Thoracic aorta (tissue), 2 donors: ENCODE measurements around the gene CD72. TPM values are rescaled to one million over a fixed set of nuclear protein-coding genes. Genes with fewer than 3 reads are reported as not detected.

Experiments
- ATAC-seq: fragments of 150-250 bp; one replicate; pipeline ENCODE4 v1.8.0; 2017; ENCODE audit warnings: low read depth; ENCODE audit not compliant: insufficient number of reproducible peaks, low FRiP score
- DNase-seq: peaks from one replicate; pipeline ENCODE4 v3.0.0-alpha.2; 2020; ENCODE audit warnings: low spot score
- H3K27ac ChIP-seq, 2 donors: fragments of 200-600 bp; sonication (generic); 1 replicate in 1 of 2; 2 replicates in 1 of 2; pipeline ENCODE4 v1.5.1; 2016; ENCODE audit warnings: mild to moderate bottlenecking in 2 of 2, moderate library complexity in 2 of 2
- H3K27me3 ChIP-seq: fragments of 200-600 bp; sonication (generic); replicated peaks from 2 replicates; pipeline ENCODE4 v1.6.0; 2016; ENCODE audit warnings: mild to moderate bottlenecking; ENCODE audit not compliant: insufficient read depth
- H3K36me3 ChIP-seq: fragments of 200-600 bp; sonication (generic); one replicate; pipeline ENCODE4 v1.5.1; 2016
- H3K4me1 ChIP-seq, 2 donors: fragments of 200-600 bp; sonication (generic); 1 replicate in 1 of 2; 2 replicates in 1 of 2; pipeline versions ENCODE4 v1.5.1 to v1.6.0; 2016; ENCODE audit warnings: low read depth in 2 of 2, mild to moderate bottlenecking in 1 of 2; ENCODE audit not compliant: control insufficient read depth in 1 of 2
- H3K4me3 ChIP-seq: fragments of 200-600 bp; sonication (generic); 2 replicates; pipeline ENCODE4 v1.5.1; 2016; ENCODE audit warnings: mild to moderate bottlenecking
- H3K9me3 ChIP-seq: fragments of 200-600 bp; sonication (generic); 2 replicates; pipeline ENCODE4 v1.5.1; 2016
- total RNA-seq, 2 donors: library from RNA; depleted of rRNA; stranded (reverse); fragments of >200 nt; gene quantifications; one replicate each; pipeline versions ENCODE4 v1.1.0 to v1.2.3, GENCODE V29; 2016
- TF ChIP-seq, protein P1 (sequence below): fragments of 200-600 bp; sonication (generic); IDR thresholded peaks from one replicate; pipeline ENCODE4 v1.5.1; 2019; ENCODE audit warnings: antibody characterized with exemption

CD72 gene
- total RNA-seq, 2 donors from 2014 or later, result 2.2 to 9.9 TPM

DNA sequence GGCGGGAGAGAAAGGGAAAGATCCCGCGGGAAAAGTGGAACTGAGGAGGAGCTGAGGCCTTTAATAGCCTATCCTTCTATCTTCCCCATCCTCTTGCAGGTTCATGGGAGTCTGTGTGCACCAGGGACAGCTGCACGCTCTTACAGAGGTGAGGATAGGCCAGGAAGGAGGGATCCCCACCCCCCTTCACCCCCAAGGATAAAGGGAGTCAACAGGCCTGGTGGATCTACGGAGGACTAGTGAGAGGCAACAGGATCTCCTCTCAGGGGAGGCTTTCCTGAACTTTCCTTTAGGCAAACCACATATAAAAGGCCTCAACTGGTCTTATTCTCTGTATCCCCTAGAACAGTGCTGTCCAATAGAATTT lies 12.1 kb downstream of the CD72 start:
- H3K36me3 ChIP-seq, result peaks cover 24% of the 10 kb centered on the region
- DNase-seq (no peak), ATAC-seq (no peak)
- H3K27ac ChIP-seq, result peak overlapping the region; percentile 58 to 66
- TF ChIP-seq, protein P1, sequence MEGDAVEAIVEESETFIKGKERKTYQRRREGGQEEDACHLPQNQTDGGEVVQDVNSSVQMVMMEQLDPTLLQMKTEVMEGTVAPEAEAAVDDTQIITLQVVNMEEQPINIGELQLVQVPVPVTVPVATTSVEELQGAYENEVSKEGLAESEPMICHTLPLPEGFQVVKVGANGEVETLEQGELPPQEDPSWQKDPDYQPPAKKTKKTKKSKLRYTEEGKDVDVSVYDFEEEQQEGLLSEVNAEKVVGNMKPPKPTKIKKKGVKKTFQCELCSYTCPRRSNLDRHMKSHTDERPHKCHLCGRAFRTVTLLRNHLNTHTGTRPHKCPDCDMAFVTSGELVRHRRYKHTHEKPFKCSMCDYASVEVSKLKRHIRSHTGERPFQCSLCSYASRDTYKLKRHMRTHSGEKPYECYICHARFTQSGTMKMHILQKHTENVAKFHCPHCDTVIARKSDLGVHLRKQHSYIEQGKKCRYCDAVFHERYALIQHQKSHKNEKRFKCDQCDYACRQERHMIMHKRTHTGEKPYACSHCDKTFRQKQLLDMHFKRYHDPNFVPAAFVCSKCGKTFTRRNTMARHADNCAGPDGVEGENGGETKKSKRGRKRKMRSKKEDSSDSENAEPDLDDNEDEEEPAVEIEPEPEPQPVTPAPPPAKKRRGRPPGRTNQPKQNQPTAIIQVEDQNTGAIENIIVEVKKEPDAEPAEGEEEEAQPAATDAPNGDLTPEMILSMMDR, result no peak
- H3K4me1 ChIP-seq, result peaks cover 19 to 25% of the 10 kb centered on the region in 2 donors
- peak overlapping the region; percentile 90 for H3K4me3 ChIP-seq
- H3K9me3 ChIP-seq, result no peaks in the 10 kb centered on the region
- no peaks in the 10 kb centered on the region for H3K27me3 ChIP-seq

DNA sequence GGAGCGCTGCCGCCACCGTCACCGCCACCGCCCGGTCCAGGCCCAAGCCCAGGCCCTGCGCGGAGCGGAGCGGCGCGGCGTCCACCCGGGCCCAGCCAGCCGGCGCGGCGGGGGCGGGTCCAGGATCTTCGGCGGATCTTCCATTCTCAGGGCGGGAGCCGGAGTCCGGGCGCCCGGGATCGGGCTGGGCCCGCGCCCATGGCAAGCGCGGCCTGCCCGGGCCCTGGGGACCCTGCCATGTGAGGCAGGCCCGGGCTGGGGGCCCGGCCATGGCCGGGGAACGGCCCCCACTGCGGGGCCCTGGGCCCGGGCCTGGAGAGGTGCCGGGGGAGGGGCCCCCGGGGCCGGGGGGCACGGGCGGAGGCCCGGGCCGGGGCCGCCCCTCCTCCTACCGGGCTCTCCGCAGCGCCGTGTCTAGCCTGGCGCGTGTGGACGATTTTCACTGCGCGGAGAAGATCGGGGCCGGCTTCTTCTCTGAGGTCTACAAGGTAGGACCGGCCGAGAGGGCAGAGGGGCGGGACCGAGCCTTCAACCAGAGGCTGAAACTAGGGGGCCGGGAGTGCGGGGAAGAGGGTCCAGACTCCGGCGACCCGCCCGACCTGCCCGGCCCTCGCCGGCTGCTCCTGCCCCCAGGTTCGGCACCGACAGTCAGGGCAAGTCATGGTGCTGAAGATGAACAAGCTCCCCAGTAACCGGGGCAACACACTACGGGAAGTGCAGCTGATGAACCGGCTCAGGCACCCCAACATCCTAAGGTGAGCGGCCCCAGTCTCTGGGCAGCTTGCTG lies 12.7 kb downstream of the CD72 start:
- Histone ChIP-seq H3K4me3 (peak overlapping the region; percentile 90), H3K27ac (peak overlapping the region; percentile 58 to 66), H3K4me1 (peaks cover 19 to 29% of the 10 kb centered on the region in 2 donors), H3K9me3 (no peaks in the 10 kb centered on the region), H3K36me3 (peaks cover 24% of the 10 kb centered on the region), H3K27me3 (no peaks in the 10 kb centered on the region)
- ATAC-seq, result no peak
- DNase-seq, result no peak
- TF ChIP-seq, protein P1, result no peak

DNA sequence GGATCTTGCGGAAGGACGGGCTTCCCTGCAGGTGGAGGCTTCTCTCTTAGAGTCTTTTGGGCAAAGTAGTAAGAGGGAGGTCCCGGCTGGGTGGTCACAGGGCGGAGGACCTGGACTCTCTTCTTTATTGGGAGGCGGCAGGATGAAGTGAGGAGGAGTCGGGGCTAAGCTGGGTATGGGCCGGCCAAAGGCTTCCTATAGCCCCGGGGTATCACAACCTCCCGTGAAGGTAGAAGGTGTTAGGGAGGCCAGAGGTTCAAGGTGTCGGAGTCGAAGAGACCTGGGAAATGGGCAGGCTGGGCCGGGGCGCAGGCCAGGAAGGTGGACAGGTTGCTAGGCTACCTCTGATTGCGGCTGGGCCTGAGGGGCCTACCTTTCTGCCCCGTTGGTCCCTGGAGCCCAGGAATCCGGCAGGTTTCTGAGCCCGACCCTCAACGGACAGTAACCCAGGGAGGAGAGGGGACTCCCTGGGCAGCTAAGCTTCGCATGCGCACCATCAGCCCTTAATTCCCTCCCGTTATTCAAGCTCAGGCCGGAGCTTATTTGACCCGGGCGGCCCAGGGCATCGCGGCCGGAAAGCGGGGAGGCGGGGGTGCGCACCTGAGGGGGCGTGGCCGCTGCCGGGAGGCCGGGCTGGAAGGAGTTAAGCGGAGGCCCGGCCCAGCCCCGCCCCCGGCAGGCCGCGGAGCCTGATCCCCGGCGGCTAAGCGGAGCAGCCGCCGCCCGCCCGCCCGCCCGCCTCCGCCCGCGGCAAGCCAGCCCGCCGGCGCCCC lies 13.4 kb downstream of the CD72 start, which contains the start of gene TESK1:
Gene TESK1, plus strand, starts transcription at position 685 of the 773 bp plus-strand sequence. CDS start 358 bp downstream, outside the sequence.
- Histone ChIP-seq H3K36me3 (peaks cover 24% of the 10 kb centered on the region), H3K4me1 (peaks cover 19 to 36% of the 10 kb centered on the region in 2 donors), H3K4me3 (peak within 1 kb of the TSS; percentile 90), H3K9me3 (no peaks in the 10 kb centered on the region), H3K27me3 (no peaks in the 10 kb centered on the region), H3K27ac (peak within 1 kb of the TSS; percentile 91 to 94)
- ATAC-seq (peak; percentile 30), DNase-seq (no peak)
- TF ChIP-seq, protein P1, result no peak

DNA sequence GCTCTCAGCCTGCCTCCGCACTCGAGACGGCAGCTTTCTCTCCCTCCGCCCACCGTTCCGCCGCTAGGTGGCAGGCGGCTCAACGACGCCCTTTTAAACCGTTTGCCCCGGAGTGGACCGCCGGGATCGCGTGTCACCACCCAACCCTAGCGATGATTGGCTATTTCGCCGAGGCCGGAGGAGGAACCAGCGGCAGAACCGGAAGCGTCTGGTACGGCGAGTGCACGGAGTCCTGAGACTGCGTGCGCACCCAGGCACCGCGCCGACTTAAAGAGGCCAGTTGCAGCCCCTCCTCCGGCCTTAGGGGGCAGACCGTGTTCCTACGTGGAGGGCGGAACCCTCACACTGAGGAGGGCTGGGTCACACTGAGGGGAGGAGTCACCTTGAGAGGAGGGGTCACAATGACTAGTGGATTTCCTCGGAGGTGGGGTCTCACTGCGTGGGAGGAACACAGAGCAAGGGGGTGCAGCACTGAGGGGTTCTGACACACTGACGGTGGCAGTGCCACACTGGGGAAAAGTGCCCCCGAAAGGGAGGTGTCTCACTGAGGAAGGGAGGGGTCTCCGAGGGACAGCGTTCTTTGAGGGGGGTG lies 14.1 kb downstream of the CD72 start:
- Histone ChIP-seq H3K27ac (peak overlapping the region; percentile 91 to 94), H3K4me1 (peaks cover 19 to 43% of the 10 kb centered on the region in 2 donors), H3K4me3 (peak overlapping the region; percentile 90), H3K9me3 (no peaks in the 10 kb centered on the region), H3K36me3 (peaks cover 18% of the 10 kb centered on the region), H3K27me3 (no peaks in the 10 kb centered on the region)
- TF ChIP-seq, protein P1, result peak; percentile 89
- DNase-seq (peak; percentile 99), ATAC-seq (peak; percentile 91)

GRCh38 chr9:35603506-35603985 lies 14.7 kb downstream of the CD72 start:
- Histone ChIP-seq H3K36me3 (peaks cover 13% of the 10 kb centered on the region), H3K27ac (peak overlapping the region; percentile 88 to 89), H3K4me3 (peak overlapping the region; percentile 90), H3K4me1 (peaks cover 24 to 48% of the 10 kb centered on the region in 2 donors), H3K9me3 (no peaks in the 10 kb centered on the region), H3K27me3 (no peaks in the 10 kb centered on the region)
- DNase-seq (no peak), ATAC-seq (peak; percentile 54)
- TF ChIP-seq, protein P1, result no peak
